HFFc6 (cell line): Measurements from ENCODE around the gene CPNE2. TPM values are rescaled to one million over a fixed set of nuclear protein-coding genes. Genes with fewer than 3 reads are reported as not detected.

Experiments used
- DNase-seq: peaks from one replicate; pipeline ENCODE4 v3.0.0-alpha.2; 2018
- H3K27ac Mint-ChIP-seq: 2 replicates; pipeline ENCODE4 v1.8.0; 2020; ENCODE audit warnings: mild to moderate bottlenecking, mixed read lengths
- H3K27me3 Mint-ChIP-seq: 2 replicates; pipeline ENCODE4 v1.8.0; 2021; ENCODE audit warnings: mild to moderate bottlenecking, moderate library complexity, mixed read lengths; ENCODE audit not compliant: insufficient read depth
- H3K36me3 Mint-ChIP-seq: 2 replicates; pipeline ENCODE4 v1.8.0; 2021; ENCODE audit warnings: low read depth, mixed read lengths
- H3K4me1 Mint-ChIP-seq: 2 replicates; pipeline ENCODE4 v1.8.0; 2020; ENCODE audit warnings: low read depth, mixed read lengths
- H3K4me3 Mint-ChIP-seq: 2 replicates; pipeline ENCODE4 v1.8.0; 2020; ENCODE audit warnings: mild to moderate bottlenecking, moderate library complexity, mixed read lengths
- H3K9me3 Mint-ChIP-seq: 2 replicates; pipeline ENCODE4 v1.8.0; 2020; ENCODE audit warnings: mild to moderate bottlenecking, mixed read lengths
- total RNA-seq, 6 experiments: library from RNA; stranded (reverse); fragmentation: NEBNext Ultra II Directional; extraction: Animal tissue kit (Norgen Biotek cat#: 25700); gene quantifications; 2 replicates in 1 of 6; 3 replicates in 5 of 6; pipeline ENCODE4 v1.2.3, GENCODE V29; 2021
- TF ChIP-seq, protein P1 (sequence below): fragments of 200-600 bp; sonication (generic); IDR thresholded peaks from 2 replicates; pipeline ENCODE4 v1.5.0; 2021; ENCODE audit warnings: antibody characterized with exemption, mild to moderate bottlenecking

CPNE2 gene
- total RNA-seq, 6 experiments from 2014 or later = 13.0 to 29.6 (median 23.3) TPM

DNA sequence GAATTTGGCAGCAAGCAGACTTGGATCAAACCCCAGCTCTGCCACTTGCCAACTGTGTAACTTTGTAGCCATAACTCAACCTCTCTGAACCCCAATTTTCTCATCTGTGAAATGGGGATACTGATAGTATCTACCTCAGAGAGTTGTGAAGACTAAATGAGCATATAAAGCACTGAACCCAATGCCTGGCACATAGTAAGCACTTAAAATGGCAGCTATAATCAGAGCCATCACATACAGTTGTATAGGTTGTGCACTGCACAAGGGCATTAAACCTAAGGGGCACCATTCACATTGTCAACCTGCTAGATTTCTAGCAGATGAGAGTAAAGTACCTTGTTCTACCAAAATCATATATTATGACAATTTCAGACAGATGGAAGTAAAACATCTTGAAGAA lies 10.6 kb upstream of the CPNE2 start:
- H3K36me3 Mint-ChIP-seq = peaks cover 3% of the 10 kb centered on the region; the same call in 1 of the 2 replicates
- H3K4me1 Mint-ChIP-seq = peaks cover 8% of the 10 kb centered on the region
- H3K9me3 Mint-ChIP-seq = no peaks in the 10 kb centered on the region

GRCh38 chr16:57082664-57083063 lies 9.7 kb upstream of the CPNE2 start:
- DNase-seq = no peak
- Mint-ChIP-seq H3K36me3 (no peaks in the 10 kb centered on the region; the same call in 1 of the 2 replicates), H3K4me3 (no peak overlapping the region), H3K27ac (no peak overlapping the region), H3K4me1 (peaks cover 8% of the 10 kb centered on the region), H3K9me3 (no peaks in the 10 kb centered on the region), H3K27me3 (peaks cover 9% of the 10 kb centered on the region)
- TF ChIP-seq, protein P1, sequence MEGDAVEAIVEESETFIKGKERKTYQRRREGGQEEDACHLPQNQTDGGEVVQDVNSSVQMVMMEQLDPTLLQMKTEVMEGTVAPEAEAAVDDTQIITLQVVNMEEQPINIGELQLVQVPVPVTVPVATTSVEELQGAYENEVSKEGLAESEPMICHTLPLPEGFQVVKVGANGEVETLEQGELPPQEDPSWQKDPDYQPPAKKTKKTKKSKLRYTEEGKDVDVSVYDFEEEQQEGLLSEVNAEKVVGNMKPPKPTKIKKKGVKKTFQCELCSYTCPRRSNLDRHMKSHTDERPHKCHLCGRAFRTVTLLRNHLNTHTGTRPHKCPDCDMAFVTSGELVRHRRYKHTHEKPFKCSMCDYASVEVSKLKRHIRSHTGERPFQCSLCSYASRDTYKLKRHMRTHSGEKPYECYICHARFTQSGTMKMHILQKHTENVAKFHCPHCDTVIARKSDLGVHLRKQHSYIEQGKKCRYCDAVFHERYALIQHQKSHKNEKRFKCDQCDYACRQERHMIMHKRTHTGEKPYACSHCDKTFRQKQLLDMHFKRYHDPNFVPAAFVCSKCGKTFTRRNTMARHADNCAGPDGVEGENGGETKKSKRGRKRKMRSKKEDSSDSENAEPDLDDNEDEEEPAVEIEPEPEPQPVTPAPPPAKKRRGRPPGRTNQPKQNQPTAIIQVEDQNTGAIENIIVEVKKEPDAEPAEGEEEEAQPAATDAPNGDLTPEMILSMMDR = no peak

More for the DNA sequence above, 10.6 kb upstream of the CPNE2 start:
- DNase-seq = no peak
- H3K27me3 Mint-ChIP-seq = peaks cover under 1% of the 10 kb centered on the region; the same call in 1 of the 2 replicates
- TF ChIP-seq, protein P1 = no peak
- H3K27ac Mint-ChIP-seq = no peak overlapping the region
- no peak overlapping the region for H3K4me3 Mint-ChIP-seq

DNA sequence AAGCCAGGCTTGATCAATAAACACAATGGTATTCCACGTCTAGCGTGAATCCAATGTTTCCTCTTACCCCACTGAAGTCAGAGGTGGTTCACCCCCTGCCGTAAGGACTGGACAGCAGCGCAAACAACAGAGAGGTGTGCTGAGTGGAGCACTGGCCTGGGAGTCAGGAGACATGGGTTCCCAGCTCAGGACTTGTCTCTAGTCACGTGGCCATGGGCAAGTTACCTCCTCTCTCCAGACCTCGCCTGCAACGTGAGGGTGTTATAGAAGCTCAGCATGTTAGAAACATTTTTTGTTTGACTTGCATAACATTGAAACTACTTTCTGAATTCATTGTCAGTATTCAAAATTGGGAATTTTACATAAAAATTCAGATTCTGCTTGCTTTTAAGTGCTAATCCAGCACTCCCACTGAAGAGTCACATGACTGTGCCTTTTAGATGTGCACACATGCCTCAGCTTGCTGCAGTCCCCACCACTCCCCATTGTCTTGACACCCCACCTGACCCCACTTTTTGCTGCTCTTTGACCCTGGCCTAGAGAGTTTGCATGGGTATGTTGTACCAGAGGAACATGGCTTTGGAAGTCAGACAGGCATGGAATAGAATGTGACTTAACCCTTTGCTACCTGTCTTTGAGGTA lies 8.8 kb upstream of the CPNE2 start:
- H3K4me1 Mint-ChIP-seq = peaks cover 8% of the 10 kb centered on the region
- no peaks in the 10 kb centered on the region; the same call in 1 of the 2 replicates for H3K36me3 Mint-ChIP-seq
- H3K9me3 Mint-ChIP-seq = no peaks in the 10 kb centered on the region
- H3K4me3 Mint-ChIP-seq = no peak overlapping the region
- DNase-seq = no peak
- TF ChIP-seq, protein P1 = no peak
- peaks cover 9% of the 10 kb centered on the region for H3K27me3 Mint-ChIP-seq
- no peak overlapping the region for H3K27ac Mint-ChIP-seq

DNA sequence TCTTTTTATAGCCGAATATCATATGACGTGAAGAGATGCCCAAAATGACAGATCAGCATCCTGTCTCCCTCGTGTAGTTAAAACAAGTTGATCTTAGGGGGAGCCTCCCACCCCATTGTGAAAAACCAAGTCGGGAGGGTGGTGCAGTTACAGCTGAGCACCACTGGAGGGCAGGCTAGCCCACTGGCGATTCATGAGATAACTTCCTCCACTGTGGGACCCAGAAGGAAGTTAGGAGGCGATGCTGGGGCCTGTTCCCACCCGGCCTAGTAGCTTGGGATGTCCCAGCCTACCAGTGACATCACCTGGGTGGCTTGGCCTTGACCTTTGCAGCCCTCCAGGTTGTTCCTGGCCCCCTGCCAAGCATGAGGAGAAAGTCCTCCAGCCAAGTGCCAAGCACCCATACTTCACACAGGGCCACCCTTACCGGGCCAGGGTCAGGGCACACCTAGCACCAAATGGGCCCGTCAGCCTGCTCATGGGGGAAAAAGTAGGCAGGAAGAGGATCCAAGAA lies 8.1 kb upstream of the CPNE2 start:
- Mint-ChIP-seq H3K36me3 (no peaks in the 10 kb centered on the region; the same call in 1 of the 2 replicates), H3K27ac (no peak overlapping the region), H3K9me3 (no peaks in the 10 kb centered on the region), H3K4me1 (peaks cover 8% of the 10 kb centered on the region), H3K27me3 (peaks cover 9% of the 10 kb centered on the region), H3K4me3 (no peak overlapping the region)
- peak; percentile 57 for DNase-seq
- TF ChIP-seq, protein P1 = peak; percentile 100

- H3K9me3 Mint-ChIP-seq = no peaks in the 10 kb centered on the region
- H3K27ac Mint-ChIP-seq = no peak overlapping the region
- DNase-seq = no peak
- no peak overlapping the region for H3K4me3 Mint-ChIP-seq
- no peaks in the 10 kb centered on the region for H3K36me3 Mint-ChIP-seq
- H3K4me1 Mint-ChIP-seq = peaks cover 8% of the 10 kb centered on the region
- peaks cover 9% of the 10 kb centered on the region for H3K27me3 Mint-ChIP-seq
- TF ChIP-seq, protein P1 = no peak
Measured at GRCh38 chr16:57084996-57085395, 7.4 kb upstream of the CPNE2 start.
